DND-41 (cell line): ENCODE data around the gene PCDHGB5.
"Not testable (repeated sequence)": the region's sequence is repeated elsewhere in the genome, so short reads cannot be mapped to it uniquely, and the experiment has no call there.

Experiments used
- ATAC-seq: fragments of 200-7000 bp; cut with Tn5 transposase; 3 replicates; pipeline ENCODE4 v1.9.1; 2021; ENCODE audit warnings: low read depth; ENCODE audit not compliant: insufficient read depth
- DNase-seq: peaks from one replicate; pipeline ENCODE4 v3.0.0-alpha.2; 2020
- H2AFZ ChIP-seq: 2 replicates; pipeline ENCODE4 v1.6.0; 2012; ENCODE audit warnings: low read depth, low read length
- H3K27ac ChIP-seq: 2 replicates; pipeline ENCODE4 v1.5.1; 2012; ENCODE audit warnings: low read length, inconsistent platforms
- H3K27me3 ChIP-seq: fragments of 200-600 bp; sonication (generic); 2 replicates; pipeline ENCODE4 v1.6.0; 2012; ENCODE audit warnings: low read length, mild to moderate bottlenecking, inconsistent platforms; ENCODE audit not compliant: insufficient read depth, poor library complexity
- H3K36me3 ChIP-seq: 2 replicates; pipeline ENCODE4 v1.5.1; 2012; ENCODE audit warnings: low read length, inconsistent platforms; ENCODE audit not compliant: insufficient read depth
- H3K4me1 ChIP-seq: 2 replicates; pipeline ENCODE4 v1.5.1; 2012; ENCODE audit warnings: mild to moderate bottlenecking, low read length; ENCODE audit not compliant: insufficient read depth
- H3K4me2 ChIP-seq: 2 replicates; pipeline ENCODE4 v1.6.0; 2012; ENCODE audit warnings: mild to moderate bottlenecking, moderate library complexity, low read length, inconsistent platforms; ENCODE audit not compliant: insufficient read depth
- H3K4me3 ChIP-seq, 2 experiments: fragments of 200-600 bp in 1 of 2; shearing (Covaris generic) in 1 of 2; 2 replicates each; pipeline ENCODE4 v1.5.1; 2012 to 2016; ENCODE audit warnings: inconsistent platforms in 2 of 2, low read length in 2 of 2, mild to moderate bottlenecking in 2 of 2, low read depth in 1 of 2, moderate library complexity in 1 of 2
- H3K79me2 ChIP-seq: 2 replicates; pipeline ENCODE4 v1.6.0; 2012; ENCODE audit warnings: low read length, inconsistent platforms; ENCODE audit not compliant: insufficient read depth
- H3K9ac ChIP-seq: 2 replicates; pipeline ENCODE4 v1.6.0; 2012; ENCODE audit warnings: low read depth, mild to moderate bottlenecking, inconsistent platforms, low read length, moderate library complexity
- H3K9me3 ChIP-seq: 2 replicates; pipeline ENCODE4 v1.5.1; 2012; ENCODE audit warnings: low read length, moderate library complexity, mild to moderate bottlenecking, inconsistent platforms; ENCODE audit not compliant: insufficient read depth, severe bottlenecking
- H4K20me1 ChIP-seq: 2 replicates; pipeline ENCODE4 v1.6.0; 2012; ENCODE audit warnings: low read length; ENCODE audit not compliant: insufficient read depth
- EZH2 ChIP-seq: IDR thresholded peaks from 3 replicates; pipeline ENCODE4 v1.6.1; 2012; ENCODE audit warnings: borderline replicate concordance, low read depth, mild to moderate bottlenecking, moderate library complexity, low read length, inconsistent platforms; ENCODE audit not compliant: severe bottlenecking
- TF ChIP-seq, protein P1 (sequence below): IDR thresholded peaks from 2 replicates; pipeline ENCODE4 v1.5.1; 2012; ENCODE audit warnings: borderline replicate concordance, low read length, moderate library complexity, mild to moderate bottlenecking; ENCODE audit not compliant: poor library complexity, severe bottlenecking; ENCODE audit errors: extremely low read depth

The PCDHGB5 gene

DNA sequence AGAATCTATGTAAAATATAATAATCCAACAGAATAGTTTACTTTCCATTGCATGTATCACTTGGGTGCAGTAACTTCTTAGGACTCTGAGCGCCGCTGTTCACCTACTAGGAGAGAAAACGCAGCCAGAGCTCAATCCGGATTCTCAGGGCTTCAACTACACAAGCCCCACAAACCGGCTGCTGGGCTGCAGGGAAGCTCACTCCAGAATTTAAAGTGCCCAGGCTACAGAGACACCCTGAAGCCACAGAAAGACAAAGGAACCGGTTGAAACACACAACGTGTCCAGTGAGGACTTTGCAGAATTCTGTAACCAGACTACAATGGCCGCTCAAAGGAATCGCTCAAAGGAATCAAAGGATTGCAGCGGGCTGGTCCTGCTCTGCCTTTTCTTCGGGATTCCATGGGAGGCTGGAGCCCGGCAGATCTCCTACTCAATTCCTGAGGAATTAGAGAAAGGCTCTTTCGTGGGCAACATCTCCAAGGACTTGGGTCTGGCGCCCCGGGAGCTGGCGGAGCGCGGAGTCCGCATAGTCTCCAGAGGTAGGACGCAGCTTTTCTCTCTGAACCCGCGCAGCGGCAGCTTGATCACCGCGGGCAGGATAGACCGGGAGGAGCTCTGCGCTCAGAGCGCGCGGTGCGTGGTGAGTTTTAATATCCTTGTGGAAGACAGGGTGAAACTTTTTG, 15.2 kb downstream of the PCDHGB5 start, which contains the start of gene PCDHGA10:
Gene PCDHGA10 (plus strand): TSS at position 134 of the 686 bp plus-strand sequence. CDS start 189 bp downstream, at position 323.
- Histone ChIP-seq H3K79me2 (no peaks in the 10 kb centered on the region), H3K9me3 (no peaks in the 10 kb centered on the region), H3K4me2 (no peak within 1 kb of the TSS), H3K4me3 (no peak within 1 kb of the TSS), H3K4me1 (no peaks in the 10 kb centered on the region), H4K20me1 (no peaks in the 10 kb centered on the region), H3K27ac (no peak within 1 kb of the TSS), H3K27me3 (no peaks in the 10 kb centered on the region), H3K36me3 (no peaks in the 10 kb centered on the region), H3K9ac (no peak within 1 kb of the TSS), H2AFZ (peak within 1 kb of the TSS; percentile 49)
- DNase-seq (peak; percentile 50), ATAC-seq (peak; percentile 80)
- TF ChIP-seq, protein P1, sequence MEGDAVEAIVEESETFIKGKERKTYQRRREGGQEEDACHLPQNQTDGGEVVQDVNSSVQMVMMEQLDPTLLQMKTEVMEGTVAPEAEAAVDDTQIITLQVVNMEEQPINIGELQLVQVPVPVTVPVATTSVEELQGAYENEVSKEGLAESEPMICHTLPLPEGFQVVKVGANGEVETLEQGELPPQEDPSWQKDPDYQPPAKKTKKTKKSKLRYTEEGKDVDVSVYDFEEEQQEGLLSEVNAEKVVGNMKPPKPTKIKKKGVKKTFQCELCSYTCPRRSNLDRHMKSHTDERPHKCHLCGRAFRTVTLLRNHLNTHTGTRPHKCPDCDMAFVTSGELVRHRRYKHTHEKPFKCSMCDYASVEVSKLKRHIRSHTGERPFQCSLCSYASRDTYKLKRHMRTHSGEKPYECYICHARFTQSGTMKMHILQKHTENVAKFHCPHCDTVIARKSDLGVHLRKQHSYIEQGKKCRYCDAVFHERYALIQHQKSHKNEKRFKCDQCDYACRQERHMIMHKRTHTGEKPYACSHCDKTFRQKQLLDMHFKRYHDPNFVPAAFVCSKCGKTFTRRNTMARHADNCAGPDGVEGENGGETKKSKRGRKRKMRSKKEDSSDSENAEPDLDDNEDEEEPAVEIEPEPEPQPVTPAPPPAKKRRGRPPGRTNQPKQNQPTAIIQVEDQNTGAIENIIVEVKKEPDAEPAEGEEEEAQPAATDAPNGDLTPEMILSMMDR: peak; percentile 65
- TF ChIP-seq EZH2: no peak

DNA sequence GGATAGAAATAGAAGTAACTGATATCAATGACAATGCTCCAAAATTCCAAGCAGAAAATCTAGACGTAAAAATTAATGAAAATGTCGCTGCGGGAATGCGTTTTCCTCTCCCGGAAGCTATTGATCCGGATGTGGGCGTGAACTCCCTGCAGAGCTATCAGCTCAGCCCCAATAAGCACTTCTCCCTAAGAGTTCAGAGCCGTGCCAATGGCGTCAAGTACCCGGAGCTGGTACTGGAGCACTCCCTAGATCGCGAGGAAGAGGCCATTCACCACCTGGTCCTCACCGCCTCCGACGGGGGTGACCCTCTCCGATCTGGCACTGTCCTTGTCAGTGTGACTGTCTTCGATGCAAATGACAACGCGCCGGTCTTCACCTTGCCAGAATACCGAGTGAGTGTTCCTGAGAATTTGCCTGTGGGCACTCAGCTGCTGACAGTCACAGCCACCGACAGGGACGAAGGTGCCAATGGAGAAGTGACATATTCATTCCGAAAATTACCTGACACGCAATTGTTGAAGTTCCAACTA, 15.9 kb downstream of the PCDHGB5 start:
- Histone ChIP-seq H3K27ac (no peak overlapping the region), H3K9me3 (no peaks in the 10 kb centered on the region), H4K20me1 (no peaks in the 10 kb centered on the region), H2AFZ (no peak overlapping the region), H3K4me3 (no peak overlapping the region), H3K4me2 (no peak overlapping the region), H3K9ac (no peak overlapping the region), H3K36me3 (no peaks in the 10 kb centered on the region), H3K4me1 (no peaks in the 10 kb centered on the region), H3K27me3 (no peaks in the 10 kb centered on the region), H3K79me2 (no peaks in the 10 kb centered on the region)
- ATAC-seq (no peak), DNase-seq (no peak)
- TF ChIP-seq, protein P1: no peak
- TF ChIP-seq EZH2: no peak

DNA sequence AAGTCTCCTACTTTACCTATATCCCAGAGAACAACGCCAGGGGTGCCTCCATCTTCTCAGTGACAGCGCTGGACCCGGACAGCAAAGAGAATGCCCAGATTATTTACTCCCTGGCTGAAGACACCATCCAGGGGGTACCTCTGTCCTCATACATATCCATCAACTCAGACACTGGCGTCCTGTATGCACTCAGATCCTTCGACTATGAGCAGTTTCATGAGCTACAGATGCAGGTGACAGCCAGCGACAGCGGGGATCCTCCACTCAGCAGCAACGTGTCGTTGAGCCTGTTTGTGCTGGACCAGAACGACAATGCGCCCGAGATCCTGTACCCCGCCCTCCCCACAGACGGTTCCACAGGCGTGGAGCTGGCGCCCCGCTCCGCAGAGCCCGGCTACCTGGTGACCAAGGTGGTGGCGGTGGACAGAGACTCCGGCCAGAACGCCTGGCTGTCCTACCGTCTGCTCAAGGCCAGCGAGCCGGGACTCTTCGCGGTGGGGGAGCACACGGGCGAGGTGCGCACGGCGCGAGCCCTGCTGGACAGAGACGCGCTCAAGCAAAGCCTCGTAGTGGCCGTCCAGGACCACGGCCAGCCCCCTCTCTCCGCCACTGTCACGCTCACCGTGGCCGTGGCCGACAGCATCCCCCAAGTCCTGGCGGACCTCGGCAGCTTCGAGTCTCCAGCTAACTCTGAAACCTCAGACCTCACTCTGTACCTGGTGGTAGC, 17.0 kb downstream of the PCDHGB5 start:
- H3K27ac ChIP-seq, H3K4me2 ChIP-seq, H3K79me2 ChIP-seq, H3K4me3 ChIP-seq, H4K20me1 ChIP-seq, H3K9me3 ChIP-seq, H3K36me3 ChIP-seq, DNase-seq, ATAC-seq, H3K27me3 ChIP-seq, H2AFZ ChIP-seq, H3K4me1 ChIP-seq, H3K9ac ChIP-seq: not testable (repeated sequence)

DNA sequence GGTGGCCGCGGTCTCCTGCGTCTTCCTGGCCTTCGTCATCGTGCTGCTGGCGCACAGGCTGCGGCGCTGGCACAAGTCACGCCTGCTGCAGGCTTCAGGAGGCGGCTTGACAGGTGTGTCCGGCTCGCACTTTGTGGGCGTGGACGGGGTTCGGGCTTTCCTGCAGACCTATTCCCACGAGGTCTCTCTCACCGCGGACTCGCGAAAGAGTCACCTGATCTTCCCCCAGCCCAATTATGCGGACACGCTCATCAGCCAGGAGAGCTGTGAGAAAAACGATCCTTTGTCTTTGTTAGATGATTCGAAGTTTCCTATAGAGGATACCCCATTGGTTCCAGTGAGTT, 17.5 kb downstream of the PCDHGB5 start:
- H2AFZ ChIP-seq, H4K20me1 ChIP-seq, H3K27ac ChIP-seq, H3K4me2 ChIP-seq, H3K36me3 ChIP-seq, H3K4me3 ChIP-seq, H3K4me1 ChIP-seq, H3K79me2 ChIP-seq, H3K27me3 ChIP-seq, H3K9me3 ChIP-seq, ATAC-seq, H3K9ac ChIP-seq, DNase-seq: not testable (repeated sequence)
